LNCaP clone FGC (cell line): ENCODE measurements around the gene PSG7.
A peak's percentile ranks its signal among the peaks of the same experiment; 100 is the strongest.
"Not testable (repeated sequence)": the region's sequence is repeated elsewhere in the genome, so short reads cannot be mapped to it uniquely, and the experiment has no call there.

ENCODE experiments used
- DNase-seq: peaks from one replicate; pipeline ENCODE4 v3.0.0-alpha.2; 2011; ENCODE audit warnings: low read depth
- H3K4me3 ChIP-seq: 2 replicates; pipeline ENCODE4 v1.5.1; 2011; ENCODE audit warnings: mild to moderate bottlenecking, low read depth, low read length, control low read depth
- CTCF ChIP-seq: IDR thresholded peaks from 2 replicates; pipeline ENCODE4 v1.5.1; 2012; ENCODE audit warnings: mild to moderate bottlenecking; ENCODE audit not compliant: control insufficient read depth, insufficient read depth; ENCODE audit errors: extremely low read depth

PSG7 gene

GRCh38 chr19:42900561-42900960 is 36.4 kb downstream of the PSG7 start:
- DNase-seq, H3K4me3 ChIP-seq: not testable (repeated sequence)

GRCh38 chr19:42899674-42900073 is 37.3 kb downstream of the PSG7 start:
- H3K4me3 ChIP-seq, DNase-seq: not testable (repeated sequence)

GRCh38 chr19:42899110-42899509 is 37.9 kb downstream of the PSG7 start:
- not testable (repeated sequence) for H3K4me3 ChIP-seq, DNase-seq

GRCh38 chr19:42898656-42899055 is 38.4 kb downstream of the PSG7 start:
- DNase-seq, H3K4me3 ChIP-seq: not testable (repeated sequence)

GRCh38 chr19:42897729-42898128 is 39.3 kb downstream of the PSG7 start:
- not testable (repeated sequence) for H3K4me3 ChIP-seq, DNase-seq

- DNase-seq, H3K4me3 ChIP-seq: not testable (repeated sequence)
Observed at GRCh38 chr19:42890446-42890845, 46.6 kb downstream of the PSG7 start.

- not testable (repeated sequence) for H3K4me3 ChIP-seq, DNase-seq
Observed at GRCh38 chr19:42887876-42888445, 49.0 kb downstream of the PSG7 start.

GRCh38 chr19:42882730-42883129 is 54.3 kb downstream of the PSG7 start:
- DNase-seq, H3K4me3 ChIP-seq: not testable (repeated sequence)

- H3K4me3 ChIP-seq, DNase-seq: not testable (repeated sequence)
Observed at GRCh38 chr19:42882010-42882409, 55.0 kb downstream of the PSG7 start.

GRCh38 chr19:42881279-42881678 is 55.7 kb downstream of the PSG7 start:
- TF ChIP-seq CTCF: peak; percentile 21; the same call in 1 of the 2 replicates
- not testable (repeated sequence) for DNase-seq, H3K4me3 ChIP-seq

- H3K4me3 ChIP-seq, DNase-seq: not testable (repeated sequence)
Observed at GRCh38 chr19:42880621-42881020, 56.4 kb downstream of the PSG7 start.

- TF ChIP-seq CTCF: no peak
- DNase-seq: no peak
- no peak within 1 kb of the TSS for H3K4me3 ChIP-seq
Observed at GRCh38 chr19:42879613-42880012, 57.4 kb downstream of the PSG7 start, which contains the start of gene PSG1. Gene PSG1, minus strand, starts transcription at chr19:42879713. Its CDS starts 132 bp downstream, at chr19:42879581.

GRCh38 chr19:42876596-42876995 is 60.4 kb downstream of the PSG7 start:
- H3K4me3 ChIP-seq, DNase-seq: not testable (repeated sequence)

GRCh38 chr19:42875881-42876280 is 61.1 kb downstream of the PSG7 start:
- DNase-seq: not testable (repeated sequence)

GRCh38 chr19:42874901-42875813 is 61.9 kb downstream of the PSG7 start:
- not testable (repeated sequence) for DNase-seq, H3K4me3 ChIP-seq

More at GRCh38 chr19:42875881-42876280, 61.1 kb downstream of the PSG7 start:
- H3K4me3 ChIP-seq: not testable (repeated sequence)

GRCh38 chr19:42874136-42874535 is 62.9 kb downstream of the PSG7 start:
- H3K4me3 ChIP-seq, DNase-seq: not testable (repeated sequence)
